GM18520 (cell line): Measurements from ENCODE around the gene ART5.
"Not testable (repeated sequence)": the region's sequence is repeated elsewhere in the genome, so short reads cannot be mapped to it uniquely, and the experiment has no call there.

Source experiments
- ATAC-seq: cut with Tn5 transposase; IDR thresholded peaks from one replicate; pipeline ENCODE4 v1.9.1; 2021; ENCODE audit not compliant: unreplicated experiment

ART5 gene

DNA sequence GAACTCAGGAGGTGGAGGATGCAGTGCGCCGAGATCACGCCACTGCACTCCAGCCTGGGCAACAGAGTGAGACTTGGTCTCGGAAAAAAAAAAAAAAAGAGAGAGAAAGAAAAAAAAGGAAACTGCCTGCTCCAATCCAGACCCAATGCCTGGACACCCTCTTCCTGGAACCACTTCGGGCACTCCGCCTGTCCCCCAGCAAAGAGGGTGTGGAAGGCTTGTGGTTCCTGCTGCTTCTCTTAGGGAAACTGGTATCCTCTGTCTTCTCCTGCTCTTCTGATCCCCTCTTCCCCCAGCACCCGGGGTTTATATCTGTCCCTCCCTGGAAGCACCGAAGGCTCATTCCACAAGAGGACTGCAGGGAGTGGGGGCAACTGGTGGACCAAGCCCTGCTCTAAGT lies 16.5 kb upstream of the ART5 start:
- no peak for ATAC-seq

DNA sequence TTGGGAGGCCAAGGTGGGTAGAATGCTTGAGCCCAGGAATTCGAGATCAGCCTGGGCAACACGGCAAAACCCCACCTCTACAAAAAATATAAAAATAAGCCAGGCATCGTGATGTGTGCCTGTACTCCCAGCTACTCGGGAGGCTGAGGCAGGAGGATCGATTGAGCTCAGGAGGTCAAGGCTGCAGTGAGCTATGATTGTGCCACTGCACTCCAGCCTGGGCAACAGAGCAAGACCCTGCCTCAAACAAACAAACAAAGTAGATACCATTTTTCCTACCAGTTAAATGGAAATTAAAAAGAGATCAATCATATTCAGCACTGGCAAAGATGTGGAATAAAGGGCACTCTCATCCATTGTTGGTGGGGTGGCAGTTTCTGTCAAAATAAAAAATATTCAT lies 15.5 kb upstream of the ART5 start:
- ATAC-seq: not testable (repeated sequence)

DNA sequence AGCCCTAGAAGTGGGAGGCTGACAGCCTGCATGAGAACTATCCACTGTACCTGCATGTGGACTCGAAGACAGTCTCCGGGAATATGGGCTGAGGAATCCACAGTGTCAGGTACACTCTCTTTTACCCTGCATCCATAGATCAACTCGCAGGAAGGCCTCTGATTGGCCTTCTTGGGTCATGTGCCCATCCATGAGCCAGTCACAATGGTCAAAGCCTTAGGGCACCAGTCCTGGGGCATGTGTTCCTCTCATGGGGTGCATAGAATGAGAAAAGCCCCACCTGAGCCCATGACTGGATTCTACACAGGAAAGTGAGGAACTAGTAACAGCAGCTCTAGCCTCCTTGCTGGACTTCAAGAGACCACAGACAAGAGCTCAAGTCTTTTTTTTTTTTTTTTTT lies 13.8 kb upstream of the ART5 start:
- no peak for ATAC-seq

DNA sequence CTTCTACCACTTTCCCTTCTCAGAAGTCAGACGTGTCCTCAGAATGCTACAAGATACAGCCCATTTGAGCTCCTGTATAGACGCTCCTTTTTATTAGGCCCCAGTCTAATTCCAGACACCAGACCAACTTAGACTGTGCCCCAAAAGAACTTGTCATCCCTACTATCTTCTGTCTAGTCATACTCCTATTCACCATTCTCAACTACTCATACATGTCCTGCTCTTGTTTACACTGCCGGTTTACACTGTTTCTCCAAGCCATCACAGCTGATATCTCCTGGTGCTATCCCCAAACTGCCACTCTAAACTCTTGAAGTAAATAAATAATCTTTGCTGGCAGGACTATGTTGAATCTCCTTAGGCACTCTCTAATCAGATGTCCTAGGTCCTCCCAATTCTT lies 10.7 kb upstream of the ART5 start:
- ATAC-seq: not testable (repeated sequence)

DNA sequence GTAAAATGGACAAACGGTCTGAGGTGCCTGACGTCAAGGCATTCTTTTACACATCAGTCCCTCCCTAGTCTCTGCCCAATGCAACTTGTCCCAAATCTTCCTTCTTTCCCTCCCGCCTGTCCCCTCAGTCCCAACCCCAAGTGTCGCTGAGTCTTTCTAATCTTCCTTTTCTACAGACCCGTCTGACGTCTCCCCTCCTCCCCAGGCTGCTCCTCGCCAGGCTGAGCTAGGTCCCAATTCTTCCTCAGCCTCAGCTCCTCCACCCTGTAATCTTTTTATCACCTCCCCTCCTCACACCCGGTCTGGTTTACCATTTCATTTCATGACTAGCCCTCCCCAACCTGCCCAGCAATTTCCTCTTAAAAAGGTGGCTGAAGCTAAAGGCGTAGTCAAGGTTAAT lies 7.6 kb upstream of the ART5 start:
- ATAC-seq: not testable (repeated sequence)

DNA sequence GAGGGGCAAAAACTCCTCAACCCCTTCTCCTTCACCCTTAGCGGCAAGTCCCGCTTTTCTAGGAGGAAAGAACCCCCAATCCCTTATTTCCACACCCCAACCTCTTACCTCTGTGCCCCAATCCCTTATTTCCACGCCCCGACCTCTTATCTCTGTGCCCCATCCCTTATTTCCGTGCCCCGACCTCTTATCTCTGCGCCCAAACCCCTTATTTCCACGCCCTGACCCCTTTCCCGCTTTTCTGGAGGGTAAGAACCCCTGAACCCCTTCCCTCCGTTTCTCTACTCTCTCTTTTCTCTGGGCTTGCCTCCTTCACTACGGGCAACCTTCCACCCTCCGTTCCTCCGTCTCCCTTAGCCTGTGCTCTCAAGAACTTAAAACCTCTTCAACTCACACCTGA lies 7.1 kb upstream of the ART5 start:
- ATAC-seq: not testable (repeated sequence)

DNA sequence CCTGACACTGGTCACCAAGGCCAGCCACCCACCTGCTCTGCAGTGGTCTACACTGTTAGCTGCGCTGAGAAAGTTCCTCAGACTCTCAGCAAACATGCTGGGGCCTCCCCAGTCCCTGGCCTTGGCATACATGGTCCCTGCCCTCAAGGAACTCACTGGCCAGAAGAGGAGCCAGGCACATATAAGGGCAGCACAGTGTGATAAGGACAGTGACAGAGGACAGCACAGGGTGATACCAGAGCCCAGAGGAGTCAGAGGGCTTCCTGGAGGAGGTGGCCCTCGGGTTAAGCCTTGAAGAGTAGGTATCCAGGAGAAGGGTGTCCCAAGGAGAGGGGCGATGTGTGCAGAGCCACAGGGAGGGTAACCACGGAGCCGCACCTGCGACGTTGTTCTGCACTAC lies 3.8 kb upstream of the ART5 start:
- ATAC-seq: no peak

DNA sequence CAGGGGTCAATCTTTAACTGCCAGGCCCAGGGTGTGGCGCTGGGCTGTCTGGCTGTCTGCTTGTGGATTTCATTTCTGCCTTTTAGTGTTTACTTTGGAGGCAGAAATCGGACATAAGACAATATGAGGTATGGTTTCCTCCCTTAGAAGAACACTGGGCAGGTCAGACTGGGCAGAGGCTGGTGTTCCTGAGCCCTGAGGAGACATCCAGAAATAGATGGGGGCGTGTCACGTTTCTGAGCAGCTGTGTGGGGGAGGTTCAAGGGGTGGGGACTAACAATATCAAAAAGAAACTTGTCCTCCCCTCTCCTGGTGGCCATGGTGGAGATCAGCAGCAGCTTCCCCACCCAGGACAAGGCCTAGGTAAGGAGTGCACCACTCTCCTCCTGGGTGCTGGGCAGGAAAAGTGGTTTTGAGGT lies 3.0 kb upstream of the ART5 start, which contains the start of gene ART1:
Gene ART1 (plus strand): TSS at position 312 of the 419 bp plus-strand sequence. CDS start 14,086 bp downstream, outside the sequence.
- ATAC-seq: no peak

DNA sequence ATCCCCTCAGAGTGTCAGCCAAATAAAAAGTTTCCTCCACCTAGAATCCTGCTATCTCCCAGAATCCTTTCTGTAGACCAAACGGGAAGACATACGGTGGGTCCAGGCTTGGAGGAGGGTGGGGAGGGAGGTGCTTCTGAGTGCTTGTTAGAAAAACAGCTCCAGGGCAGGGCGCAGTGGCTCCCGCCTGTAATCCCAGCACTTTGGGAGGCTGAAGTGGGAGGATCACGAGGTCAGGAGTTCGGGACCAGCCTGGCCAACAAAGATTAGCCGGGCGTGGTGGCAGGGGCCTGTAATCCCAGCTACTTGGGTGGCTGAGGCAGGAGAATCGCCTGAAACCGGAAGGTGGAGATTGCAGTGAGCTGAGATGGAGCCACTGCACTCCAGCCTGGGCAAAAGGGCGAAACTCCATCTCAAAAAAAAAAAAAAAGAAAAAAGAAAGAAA lies 1.3 kb upstream of the ART5 start:
- ATAC-seq: not testable (repeated sequence)

DNA sequence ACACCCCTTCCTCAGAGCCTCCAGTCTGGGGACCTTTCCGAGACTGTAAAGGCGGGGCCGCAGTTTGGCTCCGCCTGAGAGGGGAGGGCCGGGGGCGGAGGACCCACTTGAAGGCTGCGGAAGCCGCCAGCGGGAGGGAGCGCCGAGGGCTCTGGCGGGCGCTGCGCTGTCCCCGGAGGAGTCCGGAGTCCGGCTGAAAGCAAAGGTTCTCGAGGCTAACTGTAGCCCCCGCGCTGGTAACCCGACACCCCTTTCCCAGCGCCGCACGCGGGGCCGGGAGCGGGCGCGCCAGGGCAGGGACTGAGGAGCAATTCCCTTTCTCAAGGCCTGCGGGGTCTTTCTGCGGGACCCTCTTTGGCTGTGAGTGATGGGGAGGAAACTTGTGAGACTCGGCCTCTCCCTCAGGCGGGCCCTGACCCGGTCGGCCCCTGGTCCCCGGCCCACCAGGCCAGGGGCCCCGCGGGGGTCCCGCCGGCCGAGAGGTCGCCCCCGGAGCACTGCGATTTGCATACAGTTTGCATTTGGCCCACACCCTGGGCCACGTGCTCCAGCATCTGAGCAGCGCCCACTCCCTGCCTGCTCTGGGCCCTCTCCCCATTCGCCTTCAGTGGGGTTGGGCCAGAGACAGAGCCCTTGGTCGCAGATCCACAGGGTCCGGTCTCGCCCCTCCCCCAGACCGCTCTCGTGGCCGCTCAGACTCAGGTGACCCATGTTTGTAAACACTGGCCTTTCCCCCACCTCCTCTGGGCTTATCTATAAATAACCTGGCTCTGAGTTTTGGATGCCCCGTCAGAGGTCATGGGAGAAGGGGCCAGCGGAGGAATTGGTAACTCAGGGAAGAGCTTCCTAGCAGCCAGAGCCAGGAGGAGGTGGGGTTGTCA lies 519 bp upstream of the ART5 start:
- ATAC-seq: no peak

DNA sequence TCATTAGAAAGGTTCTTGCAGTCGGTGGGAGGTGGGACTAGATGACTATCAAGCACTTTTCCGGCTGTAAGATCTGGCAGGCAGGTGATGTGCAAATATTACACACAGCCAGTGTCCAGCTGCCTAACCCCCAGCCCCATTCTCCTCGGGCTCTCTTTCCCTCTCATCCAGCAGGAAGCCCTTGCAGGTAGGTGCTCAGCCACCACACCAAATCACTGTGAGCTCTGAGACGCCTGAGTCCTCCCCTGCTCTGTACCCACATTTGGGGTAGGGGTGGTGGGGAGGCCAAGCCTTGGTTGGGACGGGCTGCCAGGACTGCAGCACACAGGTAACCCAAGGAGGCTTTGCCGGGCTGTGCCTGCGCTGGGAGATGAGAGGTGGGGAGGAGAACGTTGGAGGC lies 601 bp downstream of the ART5 start:
- no peak for ATAC-seq

DNA sequence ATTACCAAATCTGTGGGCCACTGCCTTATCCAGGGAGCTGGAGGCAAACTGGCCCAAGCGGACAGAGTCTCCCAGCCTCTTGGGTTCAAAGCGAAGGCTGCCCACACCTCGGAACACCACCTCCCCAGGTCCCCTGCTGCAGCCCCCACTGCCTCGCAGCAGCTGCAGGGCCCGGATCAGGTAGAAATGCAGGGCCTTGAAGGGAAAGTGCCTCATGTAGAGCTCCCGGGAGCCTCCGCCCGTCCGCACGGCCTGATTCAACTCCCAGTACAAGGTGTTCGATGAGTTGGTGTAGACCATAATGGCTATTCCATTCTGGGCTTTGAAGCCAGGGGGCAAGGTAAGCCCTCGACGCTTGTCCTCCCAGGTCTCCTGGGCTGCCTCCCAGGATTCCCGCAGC lies 2.0 kb downstream of the ART5 start:
- no peak for ATAC-seq

DNA sequence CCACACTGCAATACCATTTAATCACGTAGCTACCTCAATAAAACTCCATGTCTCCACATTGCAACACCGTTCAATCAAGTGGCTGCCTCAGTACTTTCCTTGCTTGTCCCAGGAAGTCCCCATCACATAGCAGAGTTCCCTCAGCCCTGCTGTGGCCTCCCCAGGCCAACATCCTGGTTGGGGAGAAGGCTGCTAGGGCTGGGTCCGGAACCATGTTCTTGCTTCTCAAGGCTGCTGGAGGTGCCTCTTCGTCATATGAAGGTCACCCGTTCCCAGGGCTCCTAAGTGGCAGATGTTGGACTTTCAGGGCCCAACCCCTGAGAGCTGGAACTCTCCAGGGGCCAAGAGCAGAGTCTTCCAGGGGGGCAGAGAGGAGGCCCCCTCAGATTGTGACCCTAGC lies 3.3 kb downstream of the ART5 start:
- no peak for ATAC-seq

DNA sequence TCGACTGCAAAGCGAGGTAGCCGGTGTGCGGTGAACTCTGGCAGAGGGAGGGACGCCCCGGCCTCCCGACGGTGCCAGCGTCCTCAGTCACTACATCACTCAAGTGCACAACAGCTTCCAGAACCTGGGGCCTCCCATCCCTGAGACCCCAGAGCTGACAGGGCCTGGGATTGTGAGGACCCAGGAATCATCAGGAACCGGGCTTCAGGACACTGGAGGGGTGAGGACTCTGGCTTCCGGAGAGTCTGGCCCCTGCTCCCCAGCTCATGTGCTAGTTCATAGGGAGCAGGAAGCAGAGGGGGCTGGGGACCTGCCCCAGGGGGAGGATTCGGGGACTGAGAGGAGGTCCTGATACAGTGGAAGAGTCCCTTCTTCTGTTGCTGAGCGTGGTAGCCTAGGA lies 4.6 kb downstream of the ART5 start:
- no peak for ATAC-seq

DNA sequence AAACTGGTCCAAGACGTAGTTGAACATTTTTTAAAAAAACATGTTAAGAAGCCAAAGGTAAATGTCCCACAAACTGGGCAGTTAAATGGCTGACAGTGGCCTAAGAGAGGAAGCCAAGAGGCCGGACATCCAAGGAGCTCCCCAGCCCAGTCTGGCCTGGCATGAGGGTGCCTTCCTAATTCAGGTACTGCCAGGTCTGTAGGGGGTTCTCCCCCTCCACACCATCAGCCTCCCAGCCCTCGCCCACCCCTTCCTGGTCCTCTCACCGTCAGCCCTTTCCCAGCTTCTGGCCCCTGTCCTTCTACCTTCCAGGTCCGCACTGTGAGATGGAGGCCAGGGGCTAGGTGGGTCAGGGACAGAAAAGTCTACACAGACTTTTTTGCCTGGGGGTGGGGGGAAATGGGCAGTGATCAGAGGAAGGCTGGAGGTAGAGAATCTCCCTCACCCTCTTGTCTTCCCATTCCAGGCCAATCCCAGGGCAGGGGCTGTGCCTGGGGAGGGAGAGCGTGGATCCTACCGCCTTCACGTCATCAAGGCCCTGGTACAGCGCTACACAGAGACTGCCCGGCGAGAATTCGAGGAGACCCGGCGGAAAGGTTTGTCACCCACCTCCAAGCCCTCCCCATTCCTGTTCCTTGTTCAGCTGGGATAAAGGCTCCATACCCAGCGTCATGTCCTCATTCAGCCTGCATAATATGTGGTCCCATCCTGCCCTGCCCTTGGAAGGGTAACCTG lies 6.0 kb downstream of the ART5 start:
- ATAC-seq: no peak

DNA sequence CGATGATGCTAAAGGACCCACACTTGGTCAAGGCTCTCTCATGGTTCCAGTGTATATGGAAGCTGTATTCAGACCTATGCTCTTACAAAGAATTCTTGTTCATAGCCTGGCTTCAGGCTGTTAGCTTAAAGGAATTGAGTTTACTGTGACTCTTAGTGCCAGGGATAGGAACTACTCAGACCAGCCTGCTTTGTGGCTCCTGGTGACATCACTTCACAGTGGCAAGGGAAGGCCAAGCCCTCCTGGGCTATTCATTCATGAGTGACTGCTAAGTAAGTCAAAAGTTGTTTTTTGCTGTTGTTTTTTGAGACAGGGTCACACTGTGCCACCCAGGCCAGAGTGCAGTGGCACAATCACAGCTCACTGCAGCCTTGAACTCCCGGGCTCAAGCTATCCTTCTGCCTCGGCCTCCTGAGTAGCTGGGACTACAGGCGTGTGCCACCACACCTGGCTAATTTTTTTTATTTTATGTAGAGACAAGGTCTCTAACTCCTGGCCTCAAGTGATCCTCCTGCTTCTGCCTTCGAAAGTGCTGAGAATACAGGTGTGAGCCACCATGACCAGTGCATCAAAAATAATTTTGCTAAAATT lies 9.6 kb downstream of the ART5 start:
- no peak for ATAC-seq

DNA sequence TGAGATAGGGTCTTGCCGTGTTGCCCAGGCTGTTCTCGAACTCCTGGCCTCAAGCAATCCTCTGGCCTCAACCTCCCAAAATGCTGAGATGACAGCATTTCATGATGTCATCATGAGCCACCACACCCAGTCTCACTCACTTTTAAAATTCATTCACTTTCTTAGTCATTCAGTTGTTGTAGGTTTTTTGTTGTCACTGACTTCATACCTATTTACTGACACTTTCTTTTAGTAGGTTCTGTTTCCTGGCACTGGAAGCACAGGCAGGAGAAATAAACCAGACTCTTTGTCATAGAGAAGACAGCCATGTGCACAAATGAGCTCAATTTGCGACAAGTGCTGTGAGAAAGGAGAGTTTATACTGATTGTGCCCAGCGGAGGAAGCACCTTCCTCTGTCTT lies 10.5 kb downstream of the ART5 start:
- no peak for ATAC-seq

DNA sequence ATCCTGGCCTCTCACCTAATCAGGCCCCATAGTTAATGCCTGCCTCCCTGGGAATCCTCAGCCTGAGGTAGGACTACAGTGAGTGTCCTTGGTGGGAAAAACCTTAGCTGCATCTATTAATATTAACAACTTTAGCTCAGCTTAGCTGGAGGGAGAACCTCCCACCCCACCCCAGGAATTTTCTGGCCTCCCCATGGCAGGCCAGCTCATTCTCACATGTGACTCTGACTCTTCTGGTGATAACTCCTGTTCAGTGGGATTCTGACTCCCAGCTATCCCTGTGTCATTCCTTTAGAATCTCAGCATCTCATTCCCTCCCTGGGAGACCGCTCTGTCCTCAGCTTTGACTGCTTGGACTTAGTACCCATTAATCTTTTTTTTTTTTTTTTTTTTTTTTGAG lies 14.5 kb downstream of the ART5 start:
- no peak for ATAC-seq

DNA sequence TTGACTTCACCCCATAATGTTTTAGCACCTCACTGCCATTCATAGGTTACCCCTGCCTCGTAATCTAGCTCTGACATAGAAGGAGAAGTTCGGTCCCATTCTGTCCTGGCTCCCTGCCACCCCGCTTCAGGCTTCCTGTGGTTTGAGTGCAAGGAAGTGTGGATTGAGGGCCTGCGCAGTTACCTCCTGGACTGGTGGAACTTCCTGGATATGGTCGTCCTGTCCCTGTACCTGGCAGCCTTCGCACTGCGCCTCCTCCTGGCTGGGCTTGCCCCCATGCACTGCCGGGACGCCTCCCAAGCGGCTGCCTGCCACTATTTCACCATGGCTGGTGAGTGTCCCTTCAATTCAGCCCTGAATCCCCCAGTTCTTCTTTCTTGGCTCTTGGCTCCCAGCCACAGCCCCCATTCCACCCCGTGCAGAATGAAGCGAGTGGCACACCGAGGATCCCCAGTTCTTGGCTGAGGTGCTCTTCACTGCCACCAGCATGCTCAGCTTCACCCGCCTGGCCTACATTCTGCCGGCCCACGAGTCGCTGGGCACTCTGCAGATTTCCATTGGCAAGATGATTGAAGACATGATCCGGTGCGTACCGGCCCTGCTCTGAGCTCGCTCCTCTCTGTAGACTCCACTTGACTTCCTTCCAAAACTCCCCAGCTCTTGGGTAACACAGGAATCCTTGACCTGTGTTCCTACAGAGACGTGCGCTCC lies 15.4 kb downstream of the ART5 start:
- no peak for ATAC-seq

DNA sequence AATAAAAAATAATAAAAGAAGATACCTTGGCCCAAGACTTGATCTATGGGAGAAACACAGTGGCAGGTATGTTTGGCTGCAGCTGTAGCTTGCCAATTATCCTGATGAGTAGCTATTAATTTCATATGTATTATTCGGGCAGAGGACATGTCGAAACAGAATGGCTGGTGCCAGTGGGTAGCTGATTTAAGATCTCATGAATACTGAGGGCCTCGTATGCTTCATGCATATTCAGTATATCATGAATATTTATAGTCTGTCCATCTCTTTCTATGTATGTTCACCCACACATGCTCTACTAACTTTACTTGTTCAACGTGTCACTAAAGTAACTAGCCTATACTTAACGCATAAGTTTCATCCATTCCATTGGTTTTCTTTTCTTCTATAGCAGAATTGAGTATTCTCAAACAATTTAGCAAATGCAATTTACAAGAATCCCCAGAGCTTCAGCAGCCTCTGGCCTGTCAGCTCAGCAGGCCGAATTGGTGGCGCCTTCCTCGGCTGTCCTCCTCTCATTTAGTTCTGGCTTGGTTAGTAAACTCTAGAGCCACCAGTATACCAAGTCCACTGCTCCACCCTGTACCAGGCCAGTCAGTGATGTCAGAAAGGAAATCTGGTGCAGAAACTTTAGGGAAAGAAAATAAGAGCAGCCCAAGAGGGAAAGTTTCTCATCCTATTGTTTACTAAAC lies 17.9 kb downstream of the ART5 start:
- ATAC-seq: no peak

DNA sequence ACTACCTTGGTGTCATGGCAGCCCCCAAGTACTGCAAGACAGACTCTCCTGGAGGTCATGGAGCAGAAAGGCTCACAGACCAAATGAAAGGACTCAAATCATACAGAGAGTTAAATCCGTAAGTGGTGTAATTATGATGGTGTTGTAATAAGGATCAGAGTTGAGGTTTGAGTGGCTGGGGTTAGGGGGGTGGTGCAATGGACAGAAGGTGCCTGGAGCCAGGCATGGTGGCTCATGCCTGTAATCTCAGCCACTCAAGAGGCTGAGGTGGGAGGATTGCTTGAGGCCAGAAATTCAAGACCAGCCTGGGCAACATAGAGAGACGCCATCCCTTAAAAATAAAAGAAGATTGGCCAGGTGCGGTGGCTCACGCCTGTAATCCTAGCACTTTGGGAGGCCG lies 18.7 kb downstream of the ART5 start:
- no peak for ATAC-seq
